SHP77 treated with DMSO at 0.1 percent for 48 hours (cell line): ENCODE data around the gene PPP1R8.
"Not testable (repeated sequence)": the region's sequence is repeated elsewhere in the genome, so short reads cannot be mapped to it uniquely, and the experiment has no call there.

Experiments used
- DNase-seq: peaks from one replicate; lab custom pipeline; 2025; lab: John Stamatoyannopoulos, UW

The PPP1R8 gene

DNA sequence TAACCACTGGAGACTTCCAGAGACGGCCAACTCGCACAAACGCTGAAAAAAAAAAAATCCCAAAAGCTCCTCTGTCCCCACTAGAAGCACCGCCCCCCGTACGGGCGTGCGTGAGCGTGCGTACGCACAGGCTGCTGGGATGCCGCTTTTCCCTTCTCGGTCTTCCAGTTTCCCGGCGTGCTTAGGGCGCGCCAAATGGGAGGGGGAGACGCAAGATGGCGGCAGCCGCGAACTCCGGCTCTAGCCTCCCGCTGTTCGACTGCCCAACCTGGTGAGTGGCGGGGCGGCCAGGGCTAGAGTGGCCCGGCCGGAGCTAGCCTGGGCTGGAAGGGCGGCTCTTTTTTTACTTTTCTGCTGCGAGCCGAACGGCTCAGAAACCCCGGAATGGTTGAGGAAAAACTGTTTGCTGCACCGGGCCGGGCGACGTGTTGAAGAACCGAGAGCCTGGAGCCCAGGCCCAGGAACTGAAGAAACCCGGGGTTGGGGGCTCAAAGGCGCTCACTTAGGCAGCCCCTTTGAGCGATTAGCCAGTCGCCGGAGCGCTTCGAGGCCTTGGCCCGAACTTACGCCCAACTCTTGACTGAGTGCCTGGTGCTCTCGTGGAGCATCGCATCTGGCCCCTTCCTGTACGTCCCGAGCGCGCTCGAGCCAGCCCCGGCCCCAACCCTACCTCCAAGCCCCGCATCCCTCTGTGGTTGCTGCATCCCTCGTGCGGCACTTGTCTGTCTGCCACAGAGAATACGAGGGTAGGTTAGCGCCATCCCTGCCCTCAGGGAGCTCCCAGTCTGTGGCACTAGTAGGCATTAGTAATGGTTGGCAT, at the start of gene PPP1R8:
TSS of gene PPP1R8 (plus strand) at position 162 of the 820 bp plus-strand sequence. CDS start at position 216, 54 bp downstream.
- DNase-seq = peak; percentile 90

GRCh38 chr1:27782950-27783349, 47.6 kb upstream of the PPP1R8 start:
- no peak for DNase-seq

DNA sequence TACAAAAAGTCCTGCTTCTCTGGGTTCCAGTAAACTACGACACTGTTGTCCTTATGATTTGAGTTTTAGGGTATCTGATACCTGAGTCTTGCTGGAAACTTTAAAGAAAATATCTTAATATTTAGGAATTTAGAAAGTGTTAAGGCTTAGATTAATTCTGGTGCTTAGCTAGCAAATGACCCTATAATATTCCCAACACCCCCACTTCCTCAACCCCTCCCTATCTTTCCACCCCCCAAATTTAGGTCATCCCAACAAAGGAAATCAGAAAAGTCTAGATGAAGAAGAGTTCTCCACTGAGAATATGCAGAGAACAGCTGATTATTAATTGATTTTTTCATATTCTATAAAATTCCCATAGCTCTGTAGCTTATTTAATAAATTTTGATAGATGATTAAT, 45.9 kb upstream of the PPP1R8 start:
- DNase-seq = no peak

- no peak for DNase-seq
These were observed 44.7 kb upstream of the PPP1R8 start for GRCh38 chr1:27785781-27786455.

- DNase-seq = no peak
These were observed 42.7 kb upstream of the PPP1R8 start for GRCh38 chr1:27787895-27788294.

GRCh38 chr1:27789540-27790041, 41.0 kb upstream of the PPP1R8 start:
- DNase-seq = no peak

- not testable (repeated sequence) for DNase-seq
These were observed 40.3 kb upstream of the PPP1R8 start for GRCh38 chr1:27790270-27790669.

DNA sequence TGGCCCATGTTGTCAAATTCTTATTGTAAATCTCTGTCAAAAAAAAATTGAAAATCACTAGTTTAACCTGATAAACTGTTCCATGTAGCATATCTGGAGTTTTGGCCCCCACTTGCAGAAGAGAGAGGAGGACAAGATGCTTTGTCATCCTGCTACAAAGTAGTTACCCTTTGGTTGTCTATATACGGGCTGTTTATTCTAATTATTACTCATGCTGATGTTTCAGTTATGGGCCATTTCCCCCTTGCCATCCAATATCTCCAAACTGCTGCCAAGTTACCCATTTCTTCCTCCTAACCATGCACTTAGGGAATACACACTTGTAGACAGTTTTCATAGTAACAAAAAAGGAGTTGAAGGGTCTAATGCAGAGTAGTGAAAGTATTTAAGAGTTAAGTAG, 35.0 kb upstream of the PPP1R8 start:
- no peak for DNase-seq

- DNase-seq = no peak
These were observed 25.8 kb upstream of the PPP1R8 start for GRCh38 chr1:27804791-27805190.

DNA sequence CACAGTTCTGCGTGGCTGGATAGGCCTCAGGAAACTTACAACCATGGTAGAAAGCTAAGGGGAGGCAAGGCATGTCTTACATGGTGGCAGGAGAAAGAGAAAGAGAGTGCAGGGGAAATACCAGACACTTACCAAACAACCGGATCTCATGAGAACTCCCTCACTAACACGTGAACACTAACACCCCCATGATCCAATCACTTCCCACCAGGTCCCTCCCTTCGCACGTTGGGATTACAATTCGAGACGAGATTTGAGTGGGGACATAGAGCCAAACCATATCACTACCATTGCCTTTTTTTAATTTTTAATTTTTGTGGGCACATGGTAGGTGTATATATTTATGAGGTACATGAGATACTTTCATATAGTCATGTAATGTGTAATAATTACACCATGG, 23.8 kb upstream of the PPP1R8 start:
- no peak for DNase-seq

DNA sequence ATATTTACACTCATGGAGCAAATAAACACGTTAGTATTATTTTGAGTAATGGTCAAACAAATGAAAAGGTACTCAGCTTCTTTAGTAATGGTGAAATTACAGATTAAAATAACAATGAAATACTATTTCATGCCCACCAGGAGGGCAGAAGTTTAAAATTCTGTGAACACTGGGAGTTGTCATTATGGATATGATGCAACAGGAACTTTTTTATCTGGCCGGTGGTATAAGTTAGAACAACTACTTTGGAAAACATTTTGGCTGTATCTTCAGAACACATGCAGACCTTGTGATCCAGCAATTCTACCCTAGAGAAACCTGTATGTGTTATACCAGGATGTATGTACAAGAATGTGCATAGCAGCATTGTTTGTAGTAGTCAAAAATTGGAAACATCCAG, 23.2 kb upstream of the PPP1R8 start:
- DNase-seq = no peak

- not testable (repeated sequence) for DNase-seq
These were observed 22.5 kb upstream of the PPP1R8 start for GRCh38 chr1:27808131-27808530.

DNA sequence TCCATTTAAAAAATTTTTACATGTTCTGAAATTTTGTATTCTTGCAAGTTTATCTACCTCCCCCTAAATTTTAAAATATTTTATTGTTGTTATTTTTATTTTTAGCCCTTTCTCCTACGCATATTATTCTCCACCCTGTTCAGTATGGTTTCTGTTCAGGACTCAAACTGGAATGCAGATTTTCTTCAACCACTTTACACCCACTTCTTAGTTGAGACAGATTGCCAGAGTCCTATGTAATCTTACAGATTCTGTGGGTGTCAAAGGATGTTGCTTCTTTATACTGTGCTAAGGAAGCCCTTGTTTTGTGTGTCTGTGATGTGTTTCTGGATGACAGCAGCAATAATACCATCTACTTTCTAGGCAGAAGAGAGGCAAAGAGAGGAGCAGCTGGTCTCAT, 20.7 kb upstream of the PPP1R8 start:
- no peak for DNase-seq

DNA sequence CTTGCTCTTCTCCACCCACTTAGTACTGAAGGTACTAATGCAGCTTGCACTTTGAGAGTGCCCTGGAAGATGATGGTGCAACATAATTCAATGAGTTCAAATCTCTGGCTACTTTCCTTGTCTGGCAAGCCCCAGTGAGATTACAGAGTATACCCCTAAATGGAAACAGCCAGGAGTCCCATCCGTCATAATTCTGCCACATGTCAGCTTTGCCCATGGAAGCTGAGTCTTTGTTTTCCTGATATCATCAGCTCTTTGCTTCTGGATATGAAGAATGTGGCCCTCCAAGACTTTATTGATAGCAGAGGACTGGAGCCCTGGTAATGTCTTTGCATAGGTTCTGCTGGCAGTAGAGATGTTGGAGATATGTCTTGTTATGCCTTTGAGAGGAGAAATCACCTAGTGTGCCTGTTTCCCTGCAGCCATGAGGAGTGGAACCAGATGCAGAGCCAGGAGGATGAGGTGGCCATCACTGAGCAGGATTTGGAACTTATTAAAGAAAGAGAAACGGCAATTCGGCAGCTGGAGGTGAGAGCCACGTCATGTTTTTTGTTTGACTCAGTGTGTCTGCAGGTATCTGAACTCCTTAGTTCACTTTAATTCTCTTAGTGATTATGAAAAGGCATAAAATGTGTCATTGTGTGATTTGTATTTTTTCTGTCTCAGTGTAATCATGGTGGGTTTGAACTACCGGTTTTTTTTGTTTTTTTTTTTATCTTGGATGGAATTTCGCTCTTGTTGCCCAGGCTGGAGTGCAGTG, 18.7 kb upstream of the PPP1R8 start:
- no peak for DNase-seq

DNA sequence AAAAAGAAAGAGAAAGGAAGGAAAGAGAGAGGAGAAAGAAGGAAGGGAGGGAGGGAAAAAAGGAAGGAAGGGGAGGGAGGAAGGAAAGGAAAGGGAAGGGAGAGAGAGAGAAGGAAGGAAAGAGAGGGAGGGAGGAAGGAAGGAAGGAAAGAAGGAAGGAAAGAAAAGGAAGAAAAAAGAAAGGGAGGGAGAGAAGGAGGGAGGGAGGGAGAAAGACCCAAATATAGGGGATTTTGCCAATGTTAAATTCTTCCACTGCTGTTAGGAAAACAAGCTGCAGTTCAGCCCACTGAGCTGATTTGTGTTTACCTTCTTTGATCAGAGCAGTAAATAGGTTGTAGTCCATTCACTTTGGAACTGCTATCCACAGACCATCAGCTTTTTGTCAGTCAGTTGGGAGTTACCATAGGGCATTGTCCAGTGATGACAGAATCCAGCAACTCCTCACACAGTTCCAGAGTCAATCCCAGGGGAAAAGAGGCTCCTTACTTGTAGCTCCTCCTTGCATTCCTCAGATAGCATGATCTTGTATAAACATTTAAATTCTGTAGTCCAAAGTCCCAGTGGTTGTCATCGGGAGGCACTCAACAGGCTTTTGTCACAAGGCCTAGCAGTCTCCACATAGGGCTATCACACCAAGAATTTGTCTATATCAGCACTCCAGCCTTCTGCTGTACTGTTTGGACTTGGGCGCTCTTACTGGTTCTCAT, 13.5 kb upstream of the PPP1R8 start:
- no peak for DNase-seq

- DNase-seq = no peak
These were observed 8.7 kb upstream of the PPP1R8 start for GRCh38 chr1:27821761-27822315.

GRCh38 chr1:27823784-27824183, 6.8 kb upstream of the PPP1R8 start:
- DNase-seq = no peak

DNA sequence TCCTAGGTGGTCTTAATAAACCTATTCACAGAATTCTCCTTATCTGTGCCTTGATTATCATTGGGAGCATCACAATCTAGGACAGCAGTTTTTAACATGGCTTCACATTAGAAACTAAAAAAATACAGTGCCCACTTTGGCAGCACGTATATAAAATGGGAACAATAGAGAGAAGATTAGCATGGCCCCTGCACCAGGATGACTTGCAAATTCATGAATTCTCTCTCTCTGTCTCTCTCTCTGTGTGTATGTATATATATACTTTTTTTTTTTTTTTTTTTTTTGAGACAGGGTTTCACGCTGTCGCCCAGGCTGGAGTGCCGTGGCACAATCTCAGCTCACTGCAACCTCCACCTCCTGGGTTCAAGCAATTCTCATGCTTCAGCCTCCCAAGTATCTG, 6.2 kb upstream of the PPP1R8 start:
- no peak for DNase-seq

DNA sequence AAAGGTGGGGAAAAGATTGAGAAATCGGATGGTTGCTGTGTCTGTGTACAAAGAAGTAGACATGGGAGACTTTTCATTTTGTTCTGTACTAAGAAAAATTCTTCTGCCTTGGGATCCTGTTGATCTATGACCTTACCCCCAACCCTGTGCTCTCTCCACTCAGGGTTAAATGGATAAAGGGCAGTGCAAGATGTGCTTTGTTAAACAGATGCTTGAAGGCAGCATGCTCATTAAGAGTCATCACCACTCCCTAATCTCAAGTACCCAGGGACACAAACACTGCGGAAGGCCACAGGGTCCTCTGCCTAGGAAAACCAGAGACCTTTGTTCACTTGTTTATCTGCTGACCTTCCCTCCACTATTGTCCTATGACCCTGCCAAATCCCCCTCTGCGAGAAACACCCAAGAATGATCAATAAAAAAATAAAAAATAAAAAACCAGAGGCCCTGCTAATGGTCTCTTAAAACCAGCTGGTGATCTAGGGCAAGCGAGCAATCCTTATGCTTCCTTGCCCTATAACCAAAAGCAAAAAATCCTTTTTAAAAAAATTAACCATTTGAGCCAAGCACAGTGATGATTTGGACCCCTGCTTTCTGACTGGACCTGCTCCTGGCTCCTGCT, 1.1 kb upstream of the PPP1R8 start:
- not testable (repeated sequence) for DNase-seq

DNA sequence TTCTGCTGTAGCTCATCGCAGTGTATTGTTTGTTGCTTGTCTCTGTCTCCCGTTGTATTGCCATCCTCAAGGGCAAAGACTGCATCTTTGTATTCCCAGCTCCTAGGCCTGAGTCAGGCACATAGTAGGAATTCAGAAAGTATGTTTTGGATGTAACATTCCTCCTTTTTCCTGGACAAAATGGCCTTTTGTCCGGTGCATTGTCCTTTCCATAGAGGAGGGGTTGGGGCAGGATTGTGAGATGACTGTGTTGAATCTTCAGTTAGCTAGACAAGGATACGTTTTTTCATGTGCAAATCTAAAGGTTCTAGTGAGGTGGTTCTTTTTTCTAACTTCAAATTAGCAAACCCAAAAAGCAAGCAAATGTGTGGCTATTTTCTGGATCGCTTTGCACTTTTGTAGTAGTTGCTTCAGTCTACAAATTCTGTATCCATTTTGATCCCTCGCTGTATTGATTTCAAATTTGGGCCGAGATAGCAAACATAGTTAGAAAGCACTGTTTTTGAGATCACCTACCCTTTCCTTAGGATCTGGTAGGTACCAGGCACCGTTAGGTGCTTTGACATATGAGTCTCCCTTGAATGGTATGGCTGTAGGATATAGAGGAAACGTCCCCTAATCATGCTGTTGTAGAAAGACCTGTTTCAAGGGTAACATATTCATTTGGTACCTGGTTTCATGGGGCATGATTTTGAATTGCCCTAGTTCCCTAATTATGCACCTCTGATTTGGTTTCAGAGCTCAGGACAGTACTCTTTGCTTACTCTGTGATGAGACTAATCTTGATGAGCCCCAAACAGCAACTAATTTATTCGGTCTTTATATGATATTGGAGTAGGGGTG, 1.2 kb downstream of the PPP1R8 start:
- no peak for DNase-seq
